Measurements from ENCODE around the gene C17orf107. TPM values are rescaled to one million over a fixed set of nuclear protein-coding genes. Genes with fewer than 3 reads are reported as not detected.
"Not testable (repeated sequence)": the region's sequence is repeated elsewhere in the genome, so short reads cannot be mapped to it uniquely, and the experiment has no call there.

The C17orf107 gene
- total and polyA plus RNA-seq, 2 donors (not counting 1 experiment from before 2014, with no cell fraction given) = 3.9 to 4.6 TPM

GRCh38 chr17:4926577-4927335 lies 27.4 kb downstream of the C17orf107 start:
- H3K36me3 ChIP-seq (replicated peaks in 1 of 2; ENCODE audit: control extremely low read depth in 1 of 2, control insufficient read depth in 1 of 2, extremely low read depth in 1 of 2, insufficient read depth in 2 of 2, low read length in 1 of 2); DNase-seq; H3K9ac ChIP-seq (ENCODE audit: low read length); H4K20me1 ChIP-seq (ENCODE audit: control insufficient read depth, insufficient read depth, low read length, poor library complexity, severe bottlenecking); H2AFZ ChIP-seq (ENCODE audit: insufficient read depth, low read depth, low read length, poor library complexity, severe bottlenecking); H3K4me2 ChIP-seq (replicated peaks; ENCODE audit: low read depth, low read length, poor library complexity, severe bottlenecking); H3K9me3 Mint-ChIP-seq (ENCODE audit: insufficient read depth); H3K79me2 ChIP-seq (ENCODE audit: control insufficient read depth, insufficient read depth, low read length); H3K4me3 Mint-ChIP-seq; ATAC-seq (ENCODE audit: low read depth); intact Hi-C loops (cut with micrococcal nuclease); H3K27me3 ChIP-seq (replicated peaks in 1 of 4; ENCODE audit: control extremely low read depth in 1 of 4, control insufficient read depth in 3 of 4, insufficient read depth in 4 of 4, low read length in 3 of 4); H3K9me3 ChIP-seq (ENCODE audit: control extremely low read depth in 1 of 3, control insufficient read depth in 2 of 3, insufficient read depth in 1 of 3, low read length in 2 of 3); H3K4me1 Mint-ChIP-seq; H3K27ac ChIP-seq (ENCODE audit: low read length in 2 of 2); H3K27ac Mint-ChIP-seq; H3K27me3 Mint-ChIP-seq; H3K4me1 ChIP-seq (ENCODE audit: control insufficient read depth in 2 of 2, insufficient read depth in 2 of 2, low read length in 2 of 2); CTCF ChIA-PET; H3K4me3 ChIP-seq (ENCODE audit: control extremely low read depth in 1 of 5, extremely low read depth in 1 of 5, insufficient read depth in 1 of 5, low read depth in 2 of 5, low read length in 4 of 5): not testable (repeated sequence)
- 98% methylated on average over 12 of the region's 24 CpGs for WGBS (ENCODE audit: insufficient coverage)
- POLR2A ChIA-PET = interaction anchor here (0.7 kb wide), 1 partner anchor 41 kb away, joined by 3 read pairs; no protein-coding TSS in a partner anchor

GRCh38 chr17:4928881-4929280 lies 29.5 kb downstream of the C17orf107 start:
- Histone ChIP-seq H4K20me1 (ENCODE audit: control insufficient read depth, insufficient read depth, low read length, poor library complexity, severe bottlenecking) (no peaks in the 10 kb centered on the region), H3K4me2 (replicated peaks; ENCODE audit: low read depth, low read length, poor library complexity, severe bottlenecking) (no peak overlapping the region), H3K9ac (ENCODE audit: low read length) (no peak overlapping the region), H2AFZ (ENCODE audit: insufficient read depth, low read depth, low read length, poor library complexity, severe bottlenecking) (no peak overlapping the region), H3K27me3 (replicated peaks in 1 of 4; ENCODE audit: control extremely low read depth in 1 of 4, control insufficient read depth in 3 of 4, insufficient read depth in 4 of 4, low read length in 3 of 4) (peaks cover 0 to 12% (median 3%) of the 10 kb centered on the region in 4 experiments), H3K4me3 (ENCODE audit: control extremely low read depth in 1 of 5, extremely low read depth in 1 of 5, insufficient read depth in 1 of 5, low read depth in 2 of 5, low read length in 4 of 5) (no peak overlapping the region), H3K9me3 (ENCODE audit: control extremely low read depth in 1 of 3, control insufficient read depth in 2 of 3, insufficient read depth in 1 of 3, low read length in 2 of 3) (no peaks in the 10 kb centered on the region), H3K27ac (ENCODE audit: low read length in 2 of 2) (no peak overlapping the region), H3K4me1 (ENCODE audit: control insufficient read depth in 2 of 2, insufficient read depth in 2 of 2, low read length in 2 of 2) (peaks cover 6 to 10% of the 10 kb centered on the region in 2 donors), H3K79me2 (ENCODE audit: control insufficient read depth, insufficient read depth, low read length) (no peaks in the 10 kb centered on the region), H3K36me3 (replicated peaks in 1 of 2; ENCODE audit: control extremely low read depth in 1 of 2, control insufficient read depth in 1 of 2, extremely low read depth in 1 of 2, insufficient read depth in 2 of 2, low read length in 1 of 2) (no peaks in the 10 kb centered on the region)
- no peak for TF ChIP-seq EZH2 (IDR thresholded peaks at IDR 0.05; ENCODE audit: borderline replicate concordance, insufficient read depth, low read depth, low read length, poor library complexity, severe bottlenecking)
- no peak for TF ChIP-seq CTCF (IDR thresholded peaks at IDR 0.05)
- ChIA-PET POLR2A (no interaction called here), CTCF (no interaction called here)
- Mint-ChIP-seq H3K4me1 (peaks cover 17% of the 10 kb centered on the region), H3K9me3 (ENCODE audit: insufficient read depth) (no peaks in the 10 kb centered on the region), H3K4me3 (no peak overlapping the region), H3K27ac (no peak overlapping the region), H3K27me3 (peaks cover 8% of the 10 kb centered on the region)
- intact Hi-C loops (cut with micrococcal nuclease) = no loop called here
- WGBS (ENCODE audit: insufficient coverage) = 98% methylated on average over 7 of the region's 18 CpGs
- ATAC-seq (ENCODE audit: low read depth) = no peak
- no peak for DNase-seq
